HEK293 (cell line): ENCODE measurements around the gene HSP90AA1.
A peak's percentile ranks its signal among the peaks of the same experiment; 100 is the strongest.

Experiments used
- CTCF ChIA-PET: fragments of 350-600 bp; formaldehyde crosslinking; extraction: SDS; loops from one replicate; lab custom pipeline; 2021; ENCODE audit warnings: antibody characterized with exemption; lab: Yijun Ruan, JAX
- POLR2A ChIA-PET: fragments of 300-600 bp; formaldehyde crosslinking; extraction: SDS; loops from one replicate; lab custom pipeline; 2020; ENCODE audit warnings: antibody characterized with exemption, inconsistent platforms; lab: Yijun Ruan, JAX
- H3K27ac ChIP-seq: fragments of 200-500 bp; sonication (Bioruptor generic); 2 replicates; pipeline ENCODE4 v1.5.1; 2014; ENCODE audit warnings: low read depth, low read length, control low read depth, inconsistent platforms; ENCODE audit errors: extremely low read depth
- H3K36me3 ChIP-seq, 2 experiments: fragments of 200-500 bp in 1 of 2; sonication (Bioruptor generic) in 1 of 2; 1 replicate in 1 of 2; 2 replicates in 1 of 2; pipeline ENCODE4 v1.5.1; 2014 to 2017; ENCODE audit warnings: inconsistent platforms in 2 of 2, low read length in 2 of 2; ENCODE audit not compliant: control insufficient read depth in 2 of 2, insufficient read depth in 1 of 2
- H3K4me1 ChIP-seq: fragments of 200-500 bp; sonication (Bioruptor generic); 2 replicates; pipeline ENCODE4 v1.5.1; 2014; ENCODE audit warnings: mild to moderate bottlenecking, low read length, inconsistent platforms; ENCODE audit not compliant: control insufficient read depth, insufficient read depth
- H3K4me3 ChIP-seq: 2 replicates; pipeline ENCODE4 v1.5.1; 2011; ENCODE audit warnings: low read depth, mild to moderate bottlenecking, control low read depth, low read length, moderate library complexity
- H3K9me3 ChIP-seq: fragments of 200-500 bp; sonication (Bioruptor generic); 2 replicates; pipeline ENCODE4 v1.5.1; 2014; ENCODE audit warnings: low read depth, low read length, inconsistent platforms; ENCODE audit not compliant: control insufficient read depth, insufficient read depth
- FEZF1 ChIP-seq: fragments of 450-650 bp; formaldehyde crosslinking; IDR thresholded peaks from 2 replicates; pipeline ENCODE4 v1.5.1; 2016; ENCODE audit warnings: missing biosample characterization, missing genetic modification characterization
- KLF1 ChIP-seq: fragments of 450-650 bp; formaldehyde crosslinking; IDR thresholded peaks from 2 replicates; pipeline ENCODE4 v1.5.1; 2016; ENCODE audit warnings: missing biosample characterization, missing genetic modification characterization
- KLF10 ChIP-seq: fragments of 450-650 bp; IDR thresholded peaks from 2 replicates; pipeline ENCODE4 v1.5.1; 2018; ENCODE audit warnings: missing biosample characterization, mild to moderate bottlenecking, missing genetic modification characterization
- MEIS1 ChIP-seq: sonication (generic); formaldehyde crosslinking; IDR thresholded peaks from 2 replicates; pipeline ENCODE4 v1.8.1; 2022; ENCODE audit warnings: missing genetic modification reagents, mild to moderate bottlenecking, borderline replicate concordance
- OSR2 ChIP-seq: fragments of 450-650 bp; formaldehyde crosslinking; IDR thresholded peaks from 2 replicates; pipeline ENCODE4 v1.5.1; 2016; ENCODE audit warnings: missing biosample characterization, missing genetic modification characterization
- YY1 ChIP-seq: fragments of 450-650 bp; formaldehyde crosslinking; IDR thresholded peaks from 2 replicates; pipeline ENCODE4 v1.5.1; 2018; ENCODE audit warnings: missing biosample characterization, missing genetic modification characterization
- ZBTB26 ChIP-seq: fragments of 450-650 bp; formaldehyde crosslinking; optimal IDR thresholded peaks from 2 replicates; pipeline ENCODE3; 2016; ENCODE audit warnings: missing biosample characterization, mild to moderate bottlenecking, missing genetic modification characterization
- ZFHX2 ChIP-seq: fragments of 450-650 bp; formaldehyde crosslinking; conservative IDR thresholded peaks from 2 replicates; pipeline ENCODE4 v1.5.1; 2016; ENCODE audit warnings: missing biosample characterization, missing genetic modification characterization
- ZNF121 ChIP-seq: fragments of 450-650 bp; formaldehyde crosslinking; IDR thresholded peaks from 2 replicates; pipeline ENCODE4 v1.5.1; 2016; ENCODE audit warnings: missing biosample characterization, missing genetic modification characterization
- ZNF221 ChIP-seq: fragments of 450-650 bp; formaldehyde crosslinking; IDR thresholded peaks from 2 replicates; pipeline ENCODE4 v1.5.1; 2017; ENCODE audit warnings: missing biosample characterization, missing genetic modification characterization, borderline replicate concordance
- ZNF423 ChIP-seq: fragments of 450-650 bp; formaldehyde crosslinking; IDR thresholded peaks from 2 replicates; pipeline ENCODE4 v1.5.1; 2016; ENCODE audit warnings: missing biosample characterization, missing genetic modification characterization
- ZNF518A ChIP-seq: fragments of 450-650 bp; formaldehyde crosslinking; conservative IDR thresholded peaks from 2 replicates; pipeline ENCODE4 v1.5.1; 2016; ENCODE audit warnings: low read depth, missing biosample characterization, missing genetic modification characterization
- ZNF548 ChIP-seq: fragments of 450-650 bp; formaldehyde crosslinking; IDR thresholded peaks from 2 replicates; pipeline ENCODE4 v1.5.1; 2016; ENCODE audit warnings: missing biosample characterization, missing genetic modification characterization
- ZNF561 ChIP-seq: fragments of 450-650 bp; IDR thresholded peaks from 2 replicates; pipeline ENCODE4 v1.5.1; 2018; ENCODE audit warnings: missing biosample characterization, missing genetic modification characterization, borderline replicate concordance
- ZNF596 ChIP-seq: fragments of 450-650 bp; IDR thresholded peaks from 2 replicates; pipeline ENCODE4 v1.5.0; 2018; ENCODE audit warnings: missing biosample characterization, mild to moderate bottlenecking, missing genetic modification characterization, moderate library complexity
- ZNF660 ChIP-seq: fragments of 450-650 bp; IDR thresholded peaks from 2 replicates; pipeline ENCODE4 v1.5.1; 2018; ENCODE audit warnings: missing biosample characterization, mild to moderate bottlenecking, missing genetic modification characterization
- ZNF792 ChIP-seq: fragments of 450-650 bp; formaldehyde crosslinking; IDR thresholded peaks from 2 replicates; pipeline ENCODE4 v1.5.1; 2016; ENCODE audit warnings: missing biosample characterization, missing genetic modification characterization
- ZNF837 ChIP-seq: fragments of 450-650 bp; formaldehyde crosslinking; IDR thresholded peaks from 2 replicates; pipeline ENCODE4 v1.5.1; 2016; ENCODE audit warnings: missing biosample characterization, missing genetic modification characterization
- ZSCAN4 ChIP-seq: fragments of 450-650 bp; formaldehyde crosslinking; IDR thresholded peaks from 2 replicates; pipeline ENCODE4 v1.5.1; 2017; ENCODE audit warnings: missing biosample characterization, missing genetic modification characterization

Gene HSP90AA1

GRCh38 chr14:102058146-102058545, 28.7 kb downstream of the HSP90AA1 start (continued):
- TF ChIP-seq ZNF518A (tag by site-specific recombination) = no peak
- no peak for TF ChIP-seq YY1 (tag by site-specific recombination)
- no peak for TF ChIP-seq ZNF423 (tag by site-specific recombination)
- TF ChIP-seq FEZF1 (tag by site-specific recombination) = no peak
- no peak for TF ChIP-seq ZNF561 (tag by site-specific recombination)
- no peak for TF ChIP-seq ZNF596 (tag by site-specific recombination)
- TF ChIP-seq ZNF548 = no peak
- no peak for TF ChIP-seq ZNF837
- TF ChIP-seq ZNF792 (tag by site-specific recombination) = no peak
- no peak for TF ChIP-seq ZNF660 (tag by site-specific recombination)
- no peak for TF ChIP-seq KLF10
- no peak for TF ChIP-seq KLF1 (tag by site-specific recombination)
- TF ChIP-seq ZNF121 (tag by site-specific recombination) = no peak
- no peak for TF ChIP-seq ZNF221 (tag by site-specific recombination)
- TF ChIP-seq, all 188 proteins: peak for 0

GRCh38 chr14:102057480-102058114, 29.2 kb downstream of the HSP90AA1 start:
- no peak overlapping the region for H3K4me3 ChIP-seq
- TF ChIP-seq MEIS1 = no peak
- peak; percentile 27; the same call in 1 of the 2 replicates for TF ChIP-seq ZSCAN4 (tag by site-specific recombination)
- peaks cover 5 to 13% of the 10 kb centered on the region in 2 experiments for H3K36me3 ChIP-seq
- no peak overlapping the region for H3K27ac ChIP-seq
- POLR2A ChIA-PET = no interaction called here
- CTCF ChIA-PET = interaction anchor here (1.0 kb wide), 1 partner anchor 257 kb away, joined by 3 read pairs; no protein-coding TSS in a partner anchor
- no peaks in the 10 kb centered on the region for H3K4me1 ChIP-seq
- H3K9me3 ChIP-seq = no peaks in the 10 kb centered on the region

GRCh38 chr14:102056694-102057442, 30.0 kb downstream of the HSP90AA1 start:
- no peak overlapping the region for H3K4me3 ChIP-seq
- H3K9me3 ChIP-seq = no peaks in the 10 kb centered on the region
- no peak overlapping the region for H3K27ac ChIP-seq
- ChIA-PET POLR2A (no interaction called here), CTCF (no interaction called here)
- no peaks in the 10 kb centered on the region for H3K4me1 ChIP-seq
- H3K36me3 ChIP-seq = peaks cover 9 to 21% of the 10 kb centered on the region in 2 experiments
- TF ChIP-seq ZBTB26 (tag by site-specific recombination) = peak; percentile 37
- no peak for TF ChIP-seq OSR2
- TF ChIP-seq ZSCAN4 (tag by site-specific recombination) = peak; percentile 98
- peak; percentile 38 for TF ChIP-seq ZFHX2 (tag by site-specific recombination)
- TF ChIP-seq, all 188 proteins: peak for 3
